ENCODE data around the gene APOB.

GRCh38 chr2:21092308-21092869, 48.5 kb upstream of the APOB start:
- TF ChIP-seq, protein P1, sequence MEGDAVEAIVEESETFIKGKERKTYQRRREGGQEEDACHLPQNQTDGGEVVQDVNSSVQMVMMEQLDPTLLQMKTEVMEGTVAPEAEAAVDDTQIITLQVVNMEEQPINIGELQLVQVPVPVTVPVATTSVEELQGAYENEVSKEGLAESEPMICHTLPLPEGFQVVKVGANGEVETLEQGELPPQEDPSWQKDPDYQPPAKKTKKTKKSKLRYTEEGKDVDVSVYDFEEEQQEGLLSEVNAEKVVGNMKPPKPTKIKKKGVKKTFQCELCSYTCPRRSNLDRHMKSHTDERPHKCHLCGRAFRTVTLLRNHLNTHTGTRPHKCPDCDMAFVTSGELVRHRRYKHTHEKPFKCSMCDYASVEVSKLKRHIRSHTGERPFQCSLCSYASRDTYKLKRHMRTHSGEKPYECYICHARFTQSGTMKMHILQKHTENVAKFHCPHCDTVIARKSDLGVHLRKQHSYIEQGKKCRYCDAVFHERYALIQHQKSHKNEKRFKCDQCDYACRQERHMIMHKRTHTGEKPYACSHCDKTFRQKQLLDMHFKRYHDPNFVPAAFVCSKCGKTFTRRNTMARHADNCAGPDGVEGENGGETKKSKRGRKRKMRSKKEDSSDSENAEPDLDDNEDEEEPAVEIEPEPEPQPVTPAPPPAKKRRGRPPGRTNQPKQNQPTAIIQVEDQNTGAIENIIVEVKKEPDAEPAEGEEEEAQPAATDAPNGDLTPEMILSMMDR (IDR thresholded peaks at IDR 0.05) = no peak
- TF ChIP-seq POLR2AphosphoS5 (IDR thresholded peaks at IDR 0.05) (no peak), POLR2A (IDR thresholded peaks at IDR 0.05) (no peak)

Data from prostate gland (tissue), 2 donors.